ENCODE results near the gene MR1. TPM values are rescaled to one million over a fixed set of nuclear protein-coding genes. Genes with fewer than 3 reads are reported as not detected.

MR1 gene
- polyA plus RNA-seq, 1 of the 3 experiments (the other 2 are of a cell fraction), result 7.0 TPM

- Histone ChIP-seq H3K4me2 (no peak overlapping the region), H3K27ac (ENCODE audit: low read depth in 2 of 2, low read length in 1 of 2) (no peak overlapping the region), H3K9me2 (no peaks in the 10 kb centered on the region), H2AFZ (ENCODE audit: low read depth) (no peak overlapping the region), H3K79me2 (ENCODE audit: insufficient read depth) (peaks cover 14% of the 10 kb centered on the region), H3K4me3 (ENCODE audit: low read depth in 2 of 2, low read length in 1 of 2) (no peak overlapping the region), H3K9me3 (no peaks in the 10 kb centered on the region), H3F3A (replicated peaks; ENCODE audit: insufficient read depth) (peaks cover 30% of the 10 kb centered on the region), H3K9ac (no peak overlapping the region), H3K4me1 (ENCODE audit: control insufficient read depth in 1 of 2, insufficient read depth in 2 of 2, low read depth in 1 of 2, low read length in 1 of 2) (peaks cover 29 to 39% of the 10 kb centered on the region in 2 experiments), H3K36me3 (replicated peaks in 1 of 2; ENCODE audit: control insufficient read depth in 1 of 2, insufficient read depth in 2 of 2, low read length in 1 of 2) (no peaks in the 10 kb centered on the region), H4K20me1 (ENCODE audit: insufficient read depth) (no peaks in the 10 kb centered on the region), H3K27me3 (ENCODE audit: insufficient read depth) (no peaks in the 10 kb centered on the region)
- POLR2A ChIA-PET, result no interaction called here
- WGBS (ENCODE audit: low lambda C conversion rate), result 85% methylated on average over 7 of the region's 7 CpGs
- DNase-seq, result no peak
- TF ChIP-seq RCOR1 (IDR thresholded peaks at IDR 0.05; ENCODE audit: low read length), result no peak
- TF ChIP-seq RXRA (IDR thresholded peaks at IDR 0.05; ENCODE audit: borderline replicate concordance, low read depth), result no peak
- TF ChIP-seq RAD21 (IDR thresholded peaks at IDR 0.05; ENCODE audit: low read length), result no peak
- TF ChIP-seq GABPA (IDR thresholded peaks at IDR 0.05; ENCODE audit: low read depth), result no peak
- TF ChIP-seq USF2 (IDR thresholded peaks at IDR 0.05; ENCODE audit: borderline replicate concordance, low read depth, low read length), result no peak
- no peak for TF ChIP-seq CHD2 (IDR thresholded peaks at IDR 0.05; ENCODE audit: low read length, partially characterized antibody)
- TF ChIP-seq TAF1 (IDR thresholded peaks at IDR 0.05; ENCODE audit: borderline replicate concordance, low read depth, low read length), result no peak
- TF ChIP-seq EZH2phosphoT487 (IDR thresholded peaks at IDR 0.05; ENCODE audit: borderline replicate concordance, low read depth), result no peak
- TF ChIP-seq, protein P1, sequence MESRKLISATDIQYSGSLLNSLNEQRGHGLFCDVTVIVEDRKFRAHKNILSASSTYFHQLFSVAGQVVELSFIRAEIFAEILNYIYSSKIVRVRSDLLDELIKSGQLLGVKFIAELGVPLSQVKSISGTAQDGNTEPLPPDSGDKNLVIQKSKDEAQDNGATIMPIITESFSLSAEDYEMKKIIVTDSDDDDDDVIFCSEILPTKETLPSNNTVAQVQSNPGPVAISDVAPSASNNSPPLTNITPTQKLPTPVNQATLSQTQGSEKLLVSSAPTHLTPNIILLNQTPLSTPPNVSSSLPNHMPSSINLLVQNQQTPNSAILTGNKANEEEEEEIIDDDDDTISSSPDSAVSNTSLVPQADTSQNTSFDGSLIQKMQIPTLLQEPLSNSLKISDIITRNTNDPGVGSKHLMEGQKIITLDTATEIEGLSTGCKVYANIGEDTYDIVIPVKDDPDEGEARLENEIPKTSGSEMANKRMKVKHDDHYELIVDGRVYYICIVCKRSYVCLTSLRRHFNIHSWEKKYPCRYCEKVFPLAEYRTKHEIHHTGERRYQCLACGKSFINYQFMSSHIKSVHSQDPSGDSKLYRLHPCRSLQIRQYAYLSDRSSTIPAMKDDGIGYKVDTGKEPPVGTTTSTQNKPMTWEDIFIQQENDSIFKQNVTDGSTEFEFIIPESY (IDR thresholded peaks at IDR 0.05; ENCODE audit: borderline replicate concordance, low read depth), result no peak
- no peak for TF ChIP-seq TCF12 (IDR thresholded peaks at IDR 0.05)
- TF ChIP-seq IRF3 (IDR thresholded peaks at IDR 0.05; ENCODE audit: low read depth, low read length), result no peak
- TF ChIP-seq MEF2A (IDR thresholded peaks at IDR 0.05; ENCODE audit: borderline replicate concordance, low read depth), result no peak
- TF ChIP-seq NFIC (IDR thresholded peaks at IDR 0.05; ENCODE audit: borderline replicate concordance), result no peak
- CTCF ChIA-PET, result interaction anchor here (0.7 to 18.5 kb wide), 6 partner anchors 9 to 225 kb away, joined by 3 to 143 read pairs (median 6); no protein-coding TSS in a partner anchor
Observed at GRCh38 chr1:181108304-181108867, 74.6 kb downstream of the MR1 start.

Measured in SK-N-SH (cell line).